ENCODE measurements around the gene SMCO2. TPM values are rescaled to one million over a fixed set of nuclear protein-coding genes. Genes with fewer than 3 reads are reported as not detected.

SMCO2 gene
- total RNA-seq, 5 donors from 2014 or later (not counting 1 experiment from before 2014, with no cell fraction given): not detected

DNA sequence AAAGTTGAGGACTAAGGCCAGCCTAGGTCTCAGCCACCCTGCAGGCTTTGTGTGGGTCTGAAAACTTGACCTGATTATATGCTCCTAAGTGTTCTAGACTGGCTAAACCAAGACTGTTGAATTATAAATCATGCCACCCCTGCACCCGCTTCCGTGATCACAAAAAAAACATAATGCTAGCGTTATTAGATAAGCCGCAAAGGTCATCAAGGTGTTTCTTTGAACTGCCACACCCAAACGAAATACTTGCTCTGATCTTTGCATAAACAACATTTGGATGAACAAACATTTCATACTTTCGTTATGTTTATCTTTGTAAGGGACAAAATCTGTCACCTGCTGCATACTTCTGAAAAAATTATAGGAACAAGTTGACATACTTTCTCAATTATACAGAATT lies 2.5 kb downstream of the SMCO2 start:
- Mint-ChIP-seq H3K9me3 (peaks cover 0 to 10% (median 2%) of the 10 kb centered on the region in 3 donors), H3K27me3 (peaks cover 0 to 1% of the 10 kb centered on the region in 2 donors), H3K36me3 (no peaks in the 10 kb centered on the region), H3K27ac (no peak overlapping the region), H3K4me3 (no peak overlapping the region), H3K4me1 (no peaks in the 10 kb centered on the region)
- Histone ChIP-seq H3K36me3 (ENCODE audit: control insufficient read depth in 2 of 2, extremely low read depth in 1 of 2, insufficient read depth in 1 of 2, low read length in 1 of 2) (no peaks in the 10 kb centered on the region), H3K27ac (ENCODE audit: low read length) (no peak overlapping the region), H3K9me3 (no peaks in the 10 kb centered on the region), H3K4me3 (ENCODE audit: control insufficient read depth in 1 of 2, extremely low read depth in 1 of 2, low read length in 1 of 2) (no peak overlapping the region), H3K27me3 (replicated peaks in 1 of 2; ENCODE audit: control insufficient read depth in 2 of 2, extremely low read depth in 1 of 2, insufficient read depth in 2 of 2, low read length in 1 of 2) (peaks cover 0 to 4% of the 10 kb centered on the region in 2 experiments), H3K4me1 (ENCODE audit: control insufficient read depth in 1 of 2, extremely low read depth in 1 of 2, insufficient read depth in 2 of 2, low read length in 2 of 2) (no peaks in the 10 kb centered on the region)
- DNase-seq (no peak), ATAC-seq (replicated peaks in 1 of 4) (no peak)
- CTCF ChIA-PET: no interaction called here
- WGBS (ENCODE audit: insufficient coverage): 90% methylated on average over 2 of the region's 6 CpGs
- POLR2A ChIA-PET: no interaction called here

DNA sequence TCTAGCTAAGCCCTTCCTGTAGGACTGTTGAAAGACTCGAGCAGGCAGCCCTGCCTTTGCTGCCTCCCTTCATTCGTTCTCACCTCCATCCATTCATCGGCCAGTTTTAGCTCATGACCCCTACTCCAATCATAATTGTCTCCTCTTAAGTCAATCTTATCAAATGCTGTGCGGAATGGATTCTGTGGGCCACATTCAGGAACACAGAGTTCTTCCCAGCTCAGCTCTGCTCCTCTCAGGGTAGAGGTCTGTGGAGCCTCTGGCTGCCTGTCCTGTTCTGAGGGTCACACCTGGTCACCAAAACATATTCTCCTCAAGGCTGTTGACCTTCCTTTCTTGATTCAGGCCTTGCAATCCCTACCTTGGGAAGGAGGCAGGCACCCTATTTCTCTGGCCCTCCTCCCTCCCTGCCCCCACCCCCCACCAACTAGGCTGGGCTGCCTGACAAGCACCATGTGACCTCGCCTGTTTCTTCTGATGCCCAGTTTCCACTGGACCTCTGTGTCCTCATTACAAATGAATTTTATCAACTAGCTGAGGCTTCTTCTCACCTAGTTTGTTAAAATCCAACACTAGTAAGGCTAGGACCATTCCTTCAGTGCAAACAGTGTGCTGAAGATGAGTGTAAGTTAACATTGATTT lies 3.5 kb downstream of the SMCO2 start:
- H3K4me1 ChIP-seq (ENCODE audit: control insufficient read depth in 1 of 2, extremely low read depth in 1 of 2, insufficient read depth in 2 of 2, low read length in 2 of 2): no peaks in the 10 kb centered on the region
- no peaks in the 10 kb centered on the region for H3K9me3 ChIP-seq
- peaks cover 0 to 6% of the 10 kb centered on the region in 2 donors for H3K27me3 Mint-ChIP-seq
- H3K4me3 Mint-ChIP-seq: no peak overlapping the region
- H3K27ac ChIP-seq (ENCODE audit: low read length): no peak overlapping the region
- POLR2A ChIA-PET: no interaction called here
- WGBS (ENCODE audit: insufficient coverage): 100% methylated on average over 1 of the region's 5 CpGs
- CTCF ChIA-PET: interaction anchor here in 1 of 2 donors (0.6 kb wide), 1 partner anchor 9 kb away, joined by 9 read pairs; no protein-coding TSS in a partner anchor
- H3K36me3 ChIP-seq (ENCODE audit: control insufficient read depth in 2 of 2, extremely low read depth in 1 of 2, insufficient read depth in 1 of 2, low read length in 1 of 2): no peaks in the 10 kb centered on the region
- H3K27ac Mint-ChIP-seq: no peak overlapping the region
- peaks cover 0 to 6% of the 10 kb centered on the region in 2 experiments for H3K27me3 ChIP-seq (replicated peaks in 1 of 2; ENCODE audit: control insufficient read depth in 2 of 2, extremely low read depth in 1 of 2, insufficient read depth in 2 of 2, low read length in 1 of 2)
- DNase-seq (no peak), ATAC-seq (replicated peaks in 1 of 4) (no peak)
- H3K4me3 ChIP-seq (ENCODE audit: control insufficient read depth in 1 of 2, extremely low read depth in 1 of 2, low read length in 1 of 2): no peak overlapping the region
- H3K4me1 Mint-ChIP-seq: no peaks in the 10 kb centered on the region
- no peaks in the 10 kb centered on the region for H3K36me3 Mint-ChIP-seq
- peaks cover 0 to 10% (median 2%) of the 10 kb centered on the region in 3 donors for H3K9me3 Mint-ChIP-seq

DNA sequence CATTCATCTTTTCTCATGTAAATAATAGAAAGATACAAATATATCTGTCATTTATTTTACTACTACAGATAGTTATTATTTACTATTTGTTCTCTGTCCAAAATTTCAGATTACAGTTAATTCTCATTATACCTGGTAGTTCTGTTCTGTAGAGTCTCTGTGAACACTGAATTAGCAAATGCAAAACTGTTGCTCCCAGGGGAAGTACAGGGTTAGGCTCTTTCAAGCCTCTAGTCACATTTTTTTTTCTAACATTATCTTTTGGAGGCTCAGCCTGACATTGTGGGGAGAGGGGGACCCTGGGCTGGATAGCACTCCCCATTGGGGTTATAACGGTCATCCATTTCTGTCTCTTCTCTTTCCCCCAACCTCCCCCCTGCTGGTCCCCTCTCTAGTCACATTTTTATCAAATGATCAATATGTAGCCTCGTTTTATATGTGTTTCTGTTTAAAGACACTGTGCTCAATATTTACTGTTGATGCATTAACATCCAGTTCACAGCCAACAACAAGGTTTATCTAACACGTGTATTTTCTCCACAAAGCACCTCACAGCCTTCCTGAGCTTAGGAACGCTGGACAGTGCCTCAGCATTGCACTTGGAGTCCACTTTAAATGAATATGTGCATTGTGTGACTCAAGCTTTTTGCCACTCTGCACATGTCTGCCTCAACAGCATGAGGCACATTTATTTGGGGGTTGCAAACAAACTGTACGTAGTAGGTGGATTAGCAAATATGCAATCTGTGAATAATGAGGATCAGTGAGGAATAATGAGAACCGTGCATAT lies 4.7 kb downstream of the SMCO2 start:
- Histone ChIP-seq H3K9me3 (no peaks in the 10 kb centered on the region), H3K4me1 (ENCODE audit: control insufficient read depth in 1 of 2, extremely low read depth in 1 of 2, insufficient read depth in 2 of 2, low read length in 2 of 2) (no peaks in the 10 kb centered on the region), H3K4me3 (ENCODE audit: control insufficient read depth in 1 of 2, extremely low read depth in 1 of 2, low read length in 1 of 2) (no peak overlapping the region), H3K27me3 (replicated peaks in 1 of 2; ENCODE audit: control insufficient read depth in 2 of 2, extremely low read depth in 1 of 2, insufficient read depth in 2 of 2, low read length in 1 of 2) (peaks cover 0 to 7% of the 10 kb centered on the region in 2 experiments), H3K36me3 (ENCODE audit: control insufficient read depth in 2 of 2, extremely low read depth in 1 of 2, insufficient read depth in 1 of 2, low read length in 1 of 2) (no peaks in the 10 kb centered on the region), H3K27ac (ENCODE audit: low read length) (no peak overlapping the region)
- H3K9me3 Mint-ChIP-seq: peaks cover 0 to 7% (median 0%) of the 10 kb centered on the region in 3 donors
- no peaks in the 10 kb centered on the region for H3K36me3 Mint-ChIP-seq
- no peak overlapping the region for H3K27ac Mint-ChIP-seq
- no peak for ATAC-seq (replicated peaks in 1 of 4)
- CTCF ChIA-PET: no interaction called here
- no peak for DNase-seq
- POLR2A ChIA-PET: no interaction called here
- H3K4me3 Mint-ChIP-seq: no peak overlapping the region
- WGBS (ENCODE audit: insufficient coverage): 78% methylated on average over 2 of the region's 6 CpGs
- H3K4me1 Mint-ChIP-seq: no peaks in the 10 kb centered on the region
- peaks cover 0 to 12% of the 10 kb centered on the region in 2 donors for H3K27me3 Mint-ChIP-seq

DNA sequence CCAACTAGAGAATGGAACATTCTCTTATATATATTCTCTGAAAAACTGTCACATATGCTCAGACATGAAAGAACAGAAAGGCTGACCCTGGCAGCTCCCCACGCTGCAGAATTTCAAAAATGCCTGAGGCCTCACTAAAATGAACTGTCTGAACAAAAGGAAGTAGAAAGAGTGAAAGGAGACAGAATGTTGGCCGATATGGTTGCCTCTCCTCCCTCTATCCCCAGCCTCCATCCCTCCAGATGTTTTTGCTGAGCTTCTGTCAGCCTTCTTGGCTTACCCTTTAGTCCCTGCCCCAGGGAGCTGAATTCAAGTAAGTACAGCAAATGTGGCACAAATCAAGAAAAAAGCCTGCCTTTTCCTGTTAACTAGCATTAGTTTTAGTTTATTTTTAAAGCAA lies 6.9 kb downstream of the SMCO2 start:
- Mint-ChIP-seq H3K27ac (no peak overlapping the region), H3K4me3 (no peak overlapping the region), H3K9me3 (no peaks in the 10 kb centered on the region), H3K27me3 (peaks cover 0 to 13% of the 10 kb centered on the region in 2 donors), H3K4me1 (no peaks in the 10 kb centered on the region), H3K36me3 (no peaks in the 10 kb centered on the region)
- no peaks in the 10 kb centered on the region for H3K36me3 ChIP-seq (ENCODE audit: control insufficient read depth in 2 of 2, extremely low read depth in 1 of 2, insufficient read depth in 1 of 2, low read length in 1 of 2)
- H3K4me1 ChIP-seq (ENCODE audit: control insufficient read depth in 1 of 2, extremely low read depth in 1 of 2, insufficient read depth in 2 of 2, low read length in 2 of 2): no peaks in the 10 kb centered on the region
- no peaks in the 10 kb centered on the region for H3K9me3 ChIP-seq
- no peak overlapping the region for H3K4me3 ChIP-seq (ENCODE audit: control insufficient read depth in 1 of 2, extremely low read depth in 1 of 2, low read length in 1 of 2)
- H3K27ac ChIP-seq (ENCODE audit: low read length): no peak overlapping the region
- DNase-seq: no peak
- ChIA-PET POLR2A (no interaction called here), CTCF (no interaction called here)
- peaks cover 0 to 12% of the 10 kb centered on the region in 2 experiments for H3K27me3 ChIP-seq (replicated peaks in 1 of 2; ENCODE audit: control insufficient read depth in 2 of 2, extremely low read depth in 1 of 2, insufficient read depth in 2 of 2, low read length in 1 of 2)
- WGBS (ENCODE audit: insufficient coverage): no CpG with 5 or more reads among the region's 2 CpGs
- ATAC-seq (replicated peaks in 1 of 4): no peak

DNA sequence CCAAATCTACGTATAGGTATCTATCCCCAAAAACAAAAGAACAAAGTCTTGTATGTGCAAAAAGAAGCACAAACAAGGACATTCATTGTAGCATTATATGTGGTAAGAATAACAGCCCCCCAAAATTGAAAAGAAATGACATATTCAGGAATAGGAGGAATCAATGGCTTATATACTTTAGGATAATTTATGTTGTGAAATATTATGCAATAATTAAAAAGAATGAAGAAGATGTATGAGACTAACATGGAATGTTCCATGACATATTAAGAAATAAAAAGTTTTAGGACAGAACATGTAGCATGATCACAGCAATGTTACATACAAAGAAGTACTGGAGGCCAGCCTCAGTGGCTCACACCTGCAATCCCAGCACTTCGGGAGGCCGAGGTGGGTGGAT lies 9.1 kb downstream of the SMCO2 start:
- no peaks in the 10 kb centered on the region for H3K9me3 ChIP-seq
- no peak overlapping the region for H3K4me3 Mint-ChIP-seq
- no peaks in the 10 kb centered on the region for H3K36me3 Mint-ChIP-seq
- no peaks in the 10 kb centered on the region for H3K9me3 Mint-ChIP-seq
- H3K36me3 ChIP-seq (ENCODE audit: control insufficient read depth in 2 of 2, extremely low read depth in 1 of 2, insufficient read depth in 1 of 2, low read length in 1 of 2): no peaks in the 10 kb centered on the region
- no peak overlapping the region for H3K27ac Mint-ChIP-seq
- DNase-seq (no peak), ATAC-seq (replicated peaks in 1 of 4) (no peak)
- no peak overlapping the region for H3K27ac ChIP-seq (ENCODE audit: low read length)
- H3K27me3 Mint-ChIP-seq: peaks cover 0 to 16% of the 10 kb centered on the region in 2 donors
- H3K4me1 ChIP-seq (ENCODE audit: control insufficient read depth in 1 of 2, extremely low read depth in 1 of 2, insufficient read depth in 2 of 2, low read length in 2 of 2): peaks cover 0 to 4% of the 10 kb centered on the region in 2 experiments
- WGBS (ENCODE audit: insufficient coverage): 100% methylated on average over 1 of the region's 3 CpGs
- no peak overlapping the region for H3K4me3 ChIP-seq (ENCODE audit: control insufficient read depth in 1 of 2, extremely low read depth in 1 of 2, low read length in 1 of 2)
- ChIA-PET CTCF (no interaction called here), POLR2A (no interaction called here)
- H3K4me1 Mint-ChIP-seq: peaks cover 6% of the 10 kb centered on the region in 3 donors
- H3K27me3 ChIP-seq (replicated peaks in 1 of 2; ENCODE audit: control insufficient read depth in 2 of 2, extremely low read depth in 1 of 2, insufficient read depth in 2 of 2, low read length in 1 of 2): peaks cover 0 to 8% of the 10 kb centered on the region in 2 experiments

DNA sequence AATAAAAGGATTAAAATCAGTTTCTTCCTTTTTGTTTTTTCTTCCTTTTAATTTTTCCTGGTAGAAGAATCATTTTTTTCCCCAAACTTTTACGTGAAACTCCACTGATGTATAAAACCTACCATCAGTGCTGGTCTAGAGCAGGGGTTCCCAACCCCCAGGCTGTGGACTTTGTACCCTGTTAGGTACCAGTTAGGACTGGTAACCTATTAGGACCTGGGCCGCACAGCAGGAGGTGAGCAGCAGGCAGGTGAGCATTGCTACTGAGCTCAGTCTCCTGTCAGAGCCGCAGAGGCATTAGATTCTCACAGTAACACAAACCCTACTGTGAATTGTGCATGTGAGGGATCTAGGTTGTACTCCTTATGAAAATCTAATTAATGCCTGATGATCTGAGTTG lies 10.1 kb downstream of the SMCO2 start:
- peaks cover 10 to 12% (median 10%) of the 10 kb centered on the region in 3 donors for H3K4me1 Mint-ChIP-seq
- WGBS (ENCODE audit: insufficient coverage): no CpG with 5 or more reads among the region's 3 CpGs
- Histone ChIP-seq H3K4me1 (ENCODE audit: control insufficient read depth in 1 of 2, extremely low read depth in 1 of 2, insufficient read depth in 2 of 2, low read length in 2 of 2) (peaks cover 0 to 4% of the 10 kb centered on the region in 2 experiments), H3K36me3 (ENCODE audit: control insufficient read depth in 2 of 2, extremely low read depth in 1 of 2, insufficient read depth in 1 of 2, low read length in 1 of 2) (no peaks in the 10 kb centered on the region), H3K27ac (ENCODE audit: low read length) (no peak overlapping the region), H3K9me3 (no peaks in the 10 kb centered on the region), H3K27me3 (replicated peaks in 1 of 2; ENCODE audit: control insufficient read depth in 2 of 2, extremely low read depth in 1 of 2, insufficient read depth in 2 of 2, low read length in 1 of 2) (peaks cover 0 to 8% of the 10 kb centered on the region in 2 experiments), H3K4me3 (ENCODE audit: control insufficient read depth in 1 of 2, extremely low read depth in 1 of 2, low read length in 1 of 2) (no peak overlapping the region)
- no peak overlapping the region for H3K4me3 Mint-ChIP-seq
- no peak overlapping the region for H3K27ac Mint-ChIP-seq
- DNase-seq: no peak
- POLR2A ChIA-PET: interaction anchor here in 1 of 2 donors (0.8 kb wide), 1 partner anchor 11 kb away, joined by 3 read pairs; no protein-coding TSS in a partner anchor
- H3K27me3 Mint-ChIP-seq: peaks cover 0 to 18% of the 10 kb centered on the region in 2 donors
- CTCF ChIA-PET: no interaction called here
- no peaks in the 10 kb centered on the region for H3K9me3 Mint-ChIP-seq
- ATAC-seq (replicated peaks in 1 of 4): no peak
- no peaks in the 10 kb centered on the region for H3K36me3 Mint-ChIP-seq
